Endodermal cell (in vitro differentiated cells): ENCODE measurements around the gene PDE5A. TPM values are rescaled to one million over a fixed set of nuclear protein-coding genes. Genes with fewer than 3 reads are reported as not detected.

ENCODE experiments used
- DNase-seq: peaks from one replicate; pipeline ENCODE4 v3.0.0-alpha.2; 2017
- H3K27ac ChIP-seq: 2 replicates; pipeline ENCODE4 v1.5.1; 2013; ENCODE audit warnings: mild to moderate bottlenecking, low read depth, low read length, moderate library complexity
- H3K27me3 ChIP-seq: 2 replicates; pipeline ENCODE4 v1.6.1; 2013; ENCODE audit warnings: mild to moderate bottlenecking, low read length, moderate library complexity; ENCODE audit not compliant: insufficient read depth, control insufficient read depth, poor library complexity, severe bottlenecking
- H3K36me3 ChIP-seq: 2 replicates; pipeline ENCODE4 v1.7.0; 2013; ENCODE audit warnings: mild to moderate bottlenecking, low read length, moderate library complexity; ENCODE audit not compliant: control insufficient read depth, insufficient read depth
- H3K4me1 ChIP-seq: one replicate; pipeline ENCODE4 v1.7.0; 2013; ENCODE audit warnings: low read length; ENCODE audit not compliant: control insufficient read depth, insufficient read depth
- H3K4me3 ChIP-seq: 2 replicates; pipeline ENCODE4 v1.5.1; 2013; ENCODE audit warnings: mild to moderate bottlenecking, low read length, moderate library complexity
- H3K9ac ChIP-seq: 2 replicates; pipeline ENCODE4 v1.6.1; 2013; ENCODE audit warnings: mild to moderate bottlenecking, low read length, moderate library complexity; ENCODE audit not compliant: poor library complexity, severe bottlenecking; ENCODE audit errors: extremely low read depth
- H3K9me3 ChIP-seq: 2 replicates; pipeline ENCODE4 v1.6.1; 2013; ENCODE audit warnings: mild to moderate bottlenecking, low read length, moderate library complexity; ENCODE audit not compliant: control insufficient read depth
- H3K27ac Mint-ChIP-seq: 2 replicates; pipeline ENCODE4 v1.8.0; 2020; ENCODE audit warnings: mixed read lengths
- H3K27me3 Mint-ChIP-seq: 2 replicates; pipeline ENCODE4 v1.8.0; 2021; ENCODE audit warnings: mild to moderate bottlenecking, mixed read lengths; ENCODE audit not compliant: insufficient read depth
- H3K36me3 Mint-ChIP-seq: 2 replicates; pipeline ENCODE4 v1.8.0; 2020; ENCODE audit warnings: low read depth, mixed read lengths
- H3K4me1 Mint-ChIP-seq: 2 replicates; pipeline ENCODE4 v1.8.0; 2020; ENCODE audit warnings: mixed read lengths
- H3K4me3 Mint-ChIP-seq: 2 replicates; pipeline ENCODE4 v1.8.0; 2020; ENCODE audit warnings: mild to moderate bottlenecking, moderate library complexity, mixed read lengths
- H3K9me3 Mint-ChIP-seq: 2 replicates; pipeline ENCODE4 v1.8.0; 2020; ENCODE audit warnings: mild to moderate bottlenecking, mixed read lengths
- CTCF ChIP-seq: fragments of 200-600 bp; sonication (generic); conservative IDR thresholded peaks from 2 replicates; pipeline ENCODE4 v1.5.0; 2021; ENCODE audit warnings: antibody characterized with exemption, mild to moderate bottlenecking
- WGBS, 2 experiments: methylation state at CpG; one replicate each; pipeline versions ENCODE4 v1.1.5 to v1.1.7; 2013; ENCODE audit warnings: missing lambda C conversion rate in 2 of 2, mixed read lengths in 1 of 2; ENCODE audit not compliant: insufficient coverage in 1 of 2, insufficient read length in 1 of 2; 5-methylcytosine and 5-hydroxymethylcytosine counted together
- total RNA-seq, 2 donors: library from RNA; stranded (reverse); fragmentation: NEBNext Ultra II Directional in 1 of 2; extraction: Animal tissue kit (Norgen Biotek cat#: 25700) in 1 of 2; gene quantifications; 2 replicates in 1 of 2; 3 replicates in 1 of 2; pipeline ENCODE4 v1.2.1, GENCODE V29; 2021

The PDE5A gene
- total RNA-seq, 2 donors from 2014 or later, result 36.3 to 37.8 TPM

GRCh38 chr4:119656342-119656741 lies 27.7 kb upstream of the PDE5A start:
- TF ChIP-seq CTCF, result no peak
- no peak overlapping the region for H3K4me3 Mint-ChIP-seq
- Histone ChIP-seq H3K36me3 (no peaks in the 10 kb centered on the region), H3K9ac (no peak overlapping the region), H3K9me3 (no peaks in the 10 kb centered on the region), H3K27ac (no peak overlapping the region), H3K27me3 (no peaks in the 10 kb centered on the region), H3K4me3 (no peak overlapping the region), H3K4me1 (no peaks in the 10 kb centered on the region)
- DNase-seq, result peak; percentile 47
- H3K4me1 Mint-ChIP-seq, result peaks cover 5% of the 10 kb centered on the region
- no peaks in the 10 kb centered on the region for H3K36me3 Mint-ChIP-seq
- H3K27me3 Mint-ChIP-seq, result no peaks in the 10 kb centered on the region
- H3K9me3 Mint-ChIP-seq, result no peaks in the 10 kb centered on the region
- H3K27ac Mint-ChIP-seq, result no peak overlapping the region

- Mint-ChIP-seq H3K27ac (no peak overlapping the region), H3K4me1 (peaks cover 5% of the 10 kb centered on the region), H3K36me3 (no peaks in the 10 kb centered on the region), H3K9me3 (no peaks in the 10 kb centered on the region), H3K4me3 (no peak overlapping the region), H3K27me3 (no peaks in the 10 kb centered on the region)
- DNase-seq, result no peak
- Histone ChIP-seq H3K9ac (no peak overlapping the region), H3K27ac (no peak overlapping the region), H3K9me3 (no peaks in the 10 kb centered on the region), H3K27me3 (no peaks in the 10 kb centered on the region), H3K4me3 (no peak overlapping the region), H3K36me3 (no peaks in the 10 kb centered on the region), H3K4me1 (no peaks in the 10 kb centered on the region)
- TF ChIP-seq CTCF, result no peak
- WGBS, 2 experiments, result 80 to 91% methylated on average over 1 of the region's 4 CpGs
Measured at GRCh38 chr4:119655111-119655837, 26.7 kb upstream of the PDE5A start.

GRCh38 chr4:119653990-119654389 lies 25.4 kb upstream of the PDE5A start:
- H3K9me3 ChIP-seq, result no peaks in the 10 kb centered on the region
- no peak overlapping the region for H3K27ac ChIP-seq
- no peak for DNase-seq
- 88 to 93% methylated on average over 1 to 3 of the region's 4 CpGs for WGBS, 2 experiments
- Mint-ChIP-seq H3K27ac (no peak overlapping the region), H3K27me3 (no peaks in the 10 kb centered on the region), H3K9me3 (no peaks in the 10 kb centered on the region), H3K4me3 (no peak overlapping the region), H3K4me1 (no peaks in the 10 kb centered on the region), H3K36me3 (no peaks in the 10 kb centered on the region)
- H3K36me3 ChIP-seq, result no peaks in the 10 kb centered on the region
- no peak overlapping the region for H3K4me3 ChIP-seq
- no peak for TF ChIP-seq CTCF
- no peaks in the 10 kb centered on the region for H3K27me3 ChIP-seq
- no peaks in the 10 kb centered on the region for H3K4me1 ChIP-seq
- H3K9ac ChIP-seq, result no peak overlapping the region
